HG02973 (cell line): ENCODE measurements around the gene USP10.

ENCODE experiments used
- ATAC-seq: cut with Tn5 transposase; IDR thresholded peaks from one replicate; pipeline ENCODE4 v1.9.1; 2021; ENCODE audit warnings: moderate library complexity; ENCODE audit not compliant: unreplicated experiment

The USP10 gene

DNA sequence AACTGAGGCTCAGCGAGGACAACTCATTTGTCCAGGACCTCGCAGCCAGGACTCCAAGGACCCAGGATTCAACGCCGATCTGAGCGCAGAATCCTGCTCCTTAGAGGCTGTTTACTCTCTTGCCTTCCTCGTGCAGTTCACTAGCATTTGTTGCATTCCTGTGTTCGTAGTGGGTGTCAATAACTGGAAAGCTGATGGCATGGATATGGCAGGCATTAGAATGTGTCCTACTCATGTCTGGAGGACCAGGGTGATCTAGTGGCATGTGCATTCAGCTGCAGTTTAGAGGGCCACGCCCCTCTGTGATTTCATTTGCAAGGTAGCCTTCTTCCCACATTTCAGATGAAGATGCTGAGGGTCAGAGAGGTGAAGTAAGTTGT, 120.5 kb downstream of the USP10 start:
- ATAC-seq = no peak

DNA sequence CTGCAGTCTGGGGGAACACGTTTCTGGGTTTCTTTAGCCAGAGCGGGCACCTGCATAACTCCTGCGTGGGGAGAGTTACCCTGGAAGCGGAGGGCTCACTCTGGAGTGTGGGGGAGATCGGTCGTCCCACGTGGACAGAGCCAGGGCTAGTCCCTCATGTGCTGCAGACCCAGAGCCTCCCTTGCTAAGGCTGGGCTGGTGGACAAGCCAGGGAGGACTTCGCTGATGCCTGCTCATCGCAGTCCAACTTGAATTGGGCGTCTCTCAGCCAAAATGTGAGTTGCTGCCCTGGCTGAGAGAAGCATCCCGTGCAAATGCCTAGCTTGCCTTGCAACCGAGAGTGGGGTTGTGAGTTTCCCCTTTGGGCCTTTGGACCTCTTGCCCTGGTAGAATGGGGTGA, 121.0 kb downstream of the USP10 start:
- no peak for ATAC-seq

DNA sequence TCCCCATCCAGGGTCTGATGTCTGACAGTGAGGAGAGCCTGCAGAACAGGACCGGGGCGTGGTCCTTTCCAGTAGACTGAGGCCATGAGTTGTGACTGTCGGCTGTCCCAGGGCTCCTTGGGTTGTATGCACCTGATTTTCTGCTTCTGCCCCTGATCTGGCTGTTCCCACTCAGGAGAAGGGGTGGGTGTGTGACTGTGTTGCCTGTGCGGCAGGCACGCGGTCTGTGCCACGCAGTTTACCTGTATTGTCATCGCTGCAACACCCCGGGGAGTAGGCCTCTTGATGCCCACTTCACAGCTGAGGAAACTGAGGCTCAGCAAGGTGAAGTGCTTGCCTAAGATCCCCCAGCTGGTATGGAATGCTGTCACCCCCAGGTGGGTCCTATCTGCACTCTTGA, 121.4 kb downstream of the USP10 start:
- no peak for ATAC-seq

DNA sequence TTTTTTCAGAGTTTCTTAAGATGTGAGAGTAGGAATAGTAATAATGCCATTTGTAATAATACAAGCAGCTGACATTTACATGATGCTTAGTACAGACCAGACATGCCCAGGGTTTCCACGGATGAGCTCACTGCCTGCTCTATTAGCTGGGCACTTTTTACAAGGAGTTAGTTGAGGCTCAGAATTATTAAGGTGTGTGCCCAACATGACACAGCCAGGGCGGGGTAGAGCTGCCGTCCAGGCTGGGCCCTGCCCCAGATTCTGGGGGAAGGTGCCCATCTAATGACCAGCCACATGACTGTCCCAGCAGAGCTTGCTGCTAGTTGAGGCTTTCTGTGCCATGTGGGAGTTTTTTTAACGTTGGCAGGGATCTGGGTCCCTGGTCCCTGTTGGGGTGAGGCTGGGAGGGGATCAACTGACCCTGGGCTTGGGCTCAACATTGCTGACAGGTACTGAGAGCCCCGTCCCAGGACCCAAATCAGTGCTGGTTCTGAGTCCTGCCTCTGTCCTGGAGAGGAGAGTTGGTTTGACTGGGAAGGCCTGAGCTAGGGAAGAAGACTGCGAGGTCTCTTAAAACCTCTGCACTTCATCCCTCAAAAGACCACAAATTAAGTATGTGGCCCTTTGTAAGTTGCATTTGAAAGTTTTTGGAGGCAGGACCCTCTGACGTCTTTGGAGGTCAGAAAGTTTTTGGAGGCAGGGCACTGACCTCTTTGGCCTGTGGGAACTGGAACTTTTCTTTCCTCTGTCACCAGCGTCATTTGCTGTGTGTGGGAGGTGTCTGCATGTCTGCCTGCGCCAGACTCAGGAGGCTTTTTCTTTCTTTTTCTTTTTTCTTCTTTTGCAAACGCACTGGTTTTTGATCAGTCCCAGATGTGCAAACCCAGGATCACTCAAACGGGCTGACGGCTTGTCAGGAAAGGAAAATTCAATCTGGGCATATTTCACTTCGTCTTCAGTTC, 122.2 kb downstream of the USP10 start:
- ATAC-seq = no peak

DNA sequence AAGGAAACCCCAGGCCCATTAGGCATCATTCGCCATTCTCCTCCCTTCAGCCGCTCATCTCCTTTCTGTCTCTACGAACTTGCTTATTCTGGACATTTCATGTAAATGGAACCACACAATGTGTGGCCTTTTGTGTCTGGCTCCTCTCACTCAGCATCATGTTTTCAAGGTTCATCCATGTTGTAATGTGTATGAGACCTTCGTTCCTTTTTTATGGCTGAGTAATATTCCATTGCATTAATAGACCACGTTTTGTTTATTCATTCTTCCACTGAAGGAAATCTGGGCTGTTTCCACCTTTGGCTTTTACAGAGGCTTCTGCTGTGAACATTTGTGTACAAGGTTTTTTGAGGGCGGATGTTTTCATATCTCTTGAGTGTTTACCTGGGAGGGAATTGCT, 123.2 kb downstream of the USP10 start:
- no peak for ATAC-seq

DNA sequence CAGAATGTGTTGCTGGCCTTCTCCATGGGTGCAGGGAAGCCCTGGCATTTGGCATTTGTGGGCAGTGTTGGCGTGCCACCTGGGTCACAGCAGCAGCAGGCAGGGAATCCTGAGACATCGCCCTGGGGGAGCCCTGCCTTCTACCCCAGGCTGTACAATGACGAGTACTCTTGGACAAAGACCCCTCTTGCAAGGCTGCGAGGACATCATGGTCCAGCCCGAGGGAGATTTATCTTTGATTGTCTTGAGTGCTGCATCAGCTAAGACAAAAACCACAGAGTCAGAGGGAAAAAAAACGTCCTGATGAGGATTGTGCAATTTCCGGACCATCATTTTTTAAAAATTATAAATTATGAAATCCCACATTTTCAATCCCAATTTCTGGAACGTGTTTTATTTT, 123.7 kb downstream of the USP10 start:
- no peak for ATAC-seq

DNA sequence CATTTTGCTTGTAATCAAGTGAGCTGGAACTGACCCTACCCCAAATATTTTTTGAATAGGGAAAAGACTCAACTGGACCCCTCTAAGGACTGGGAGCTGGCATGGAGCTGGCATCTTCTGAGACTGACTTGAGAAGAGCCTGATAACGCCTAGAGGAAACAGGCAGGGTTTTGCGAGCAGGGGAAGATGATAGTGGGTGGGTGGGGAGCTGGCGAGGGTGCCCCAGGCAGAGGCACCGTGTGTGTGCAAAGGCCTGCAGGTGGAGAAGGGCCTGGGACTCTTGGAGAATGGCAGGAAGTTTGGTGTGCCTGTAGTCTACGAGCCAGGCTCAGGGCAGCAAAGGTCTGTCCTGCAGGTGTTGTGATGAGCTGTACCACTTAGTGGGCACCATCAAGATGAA, 124.1 kb downstream of the USP10 start:
- no peak for ATAC-seq

DNA sequence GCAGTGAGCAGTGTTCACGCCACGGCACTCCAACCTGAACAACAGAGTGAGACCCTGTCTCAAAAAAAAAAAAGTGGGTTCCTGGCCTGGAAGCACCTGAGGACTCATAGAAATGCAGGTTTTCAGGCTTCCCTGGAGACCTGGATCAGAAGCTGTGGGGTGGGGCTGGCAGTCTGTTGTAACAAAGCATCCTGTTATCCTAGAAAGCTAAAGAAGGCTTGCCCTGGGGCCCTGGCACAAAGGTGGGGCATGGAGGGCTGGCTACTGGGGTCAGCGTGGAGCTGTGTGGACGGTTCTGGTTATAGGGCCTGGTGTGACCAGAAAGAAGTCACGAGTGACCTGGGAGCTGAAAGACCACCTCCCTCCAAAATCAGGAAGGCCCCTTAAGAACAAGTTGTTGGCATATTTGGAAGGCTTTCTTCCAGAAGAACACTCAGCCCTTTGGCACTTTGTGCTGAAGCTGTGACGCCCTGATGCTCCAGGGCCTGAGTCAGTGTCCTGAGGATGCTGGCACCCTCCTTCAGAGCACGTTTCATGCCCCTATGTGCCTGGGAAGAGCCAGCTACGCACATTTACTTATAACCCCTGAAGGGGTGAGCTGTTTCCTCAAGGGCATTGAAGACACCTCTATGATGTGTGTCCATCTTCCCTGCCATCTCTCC, 126.2 kb downstream of the USP10 start:
- ATAC-seq = no peak

DNA sequence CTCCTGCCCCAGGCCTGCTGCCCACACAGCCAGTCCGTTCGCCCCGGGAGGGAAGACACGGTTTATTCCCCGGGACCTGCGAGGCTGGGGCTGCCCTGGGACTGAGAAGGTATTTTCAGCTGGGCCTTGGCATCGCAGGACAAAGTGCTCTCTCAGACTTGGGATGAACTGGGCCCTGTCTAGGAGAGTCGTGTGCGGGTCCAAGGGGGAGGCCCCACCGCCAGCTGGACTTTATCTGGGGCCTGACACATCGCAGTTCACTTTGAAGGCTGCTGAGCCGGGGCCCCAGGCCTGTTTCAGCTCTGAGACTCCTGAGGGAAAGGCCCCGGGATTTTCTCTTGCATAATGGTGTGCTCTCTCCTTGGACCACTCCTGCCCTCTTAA, 126.8 kb downstream of the USP10 start:
- no peak for ATAC-seq

DNA sequence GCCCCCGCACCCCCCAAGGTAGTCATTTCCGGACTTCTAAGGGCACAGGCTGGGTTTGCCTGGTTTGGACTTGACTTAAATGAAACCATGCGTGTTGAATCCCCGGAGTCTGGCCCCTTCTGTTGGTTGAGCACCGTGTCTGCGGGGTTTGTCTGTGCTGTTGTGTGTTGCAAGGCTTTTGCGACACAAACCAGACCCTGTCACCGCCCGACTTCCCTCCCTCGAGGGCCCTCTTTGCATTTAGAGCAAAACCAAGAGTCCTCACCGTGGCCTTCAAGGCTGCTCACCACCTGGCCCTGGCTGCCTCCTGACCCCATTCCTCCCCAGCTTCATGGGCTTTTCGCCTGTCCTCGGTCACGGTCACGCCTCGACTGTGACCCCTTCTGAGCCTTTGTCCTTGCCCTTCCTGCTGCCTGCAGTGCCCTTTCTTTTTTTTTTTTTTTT, 127.4 kb downstream of the USP10 start:
- ATAC-seq = no peak

DNA sequence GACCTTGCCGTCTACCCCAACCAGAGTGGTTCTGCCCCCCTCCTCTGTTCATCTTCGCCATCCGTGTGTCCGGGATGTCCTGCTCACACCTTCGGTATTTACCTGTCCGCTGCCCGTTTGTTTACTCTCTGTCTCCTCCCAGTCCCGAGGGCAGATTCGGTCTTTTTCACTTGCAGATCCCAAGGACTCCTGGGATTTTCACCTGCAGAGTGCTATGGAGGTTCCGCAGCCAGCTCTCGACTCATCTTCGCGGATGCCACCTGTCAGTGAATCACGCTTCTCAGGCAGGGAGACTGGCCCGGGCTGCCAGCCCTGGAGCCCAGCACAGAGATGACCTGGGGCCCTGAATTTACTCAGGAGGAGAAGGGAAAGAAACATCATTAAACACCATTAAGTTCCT, 128.1 kb downstream of the USP10 start:
- no peak for ATAC-seq

DNA sequence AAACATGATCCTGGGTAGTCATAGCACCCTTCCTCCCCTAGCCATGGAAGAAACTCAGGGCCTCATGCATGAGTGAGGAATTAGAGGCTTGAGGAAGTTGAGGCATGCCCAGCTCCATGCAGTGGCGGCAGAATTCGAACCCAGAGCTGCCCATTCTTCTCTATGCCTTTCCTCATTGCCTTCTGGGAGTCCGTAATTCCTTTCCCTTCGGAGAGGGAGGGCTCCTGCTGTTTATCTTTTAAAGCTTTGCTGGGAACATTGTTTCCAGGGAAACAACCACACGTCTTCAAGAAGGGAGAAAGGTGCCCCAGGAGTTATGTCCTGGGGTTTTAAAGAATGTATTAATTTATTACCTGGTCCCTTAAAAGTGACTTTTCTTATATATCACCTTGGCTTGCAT, 128.5 kb downstream of the USP10 start:
- ATAC-seq = no peak
